Measurements from ENCODE around the gene CLCN5.

Gene CLCN5

DNA sequence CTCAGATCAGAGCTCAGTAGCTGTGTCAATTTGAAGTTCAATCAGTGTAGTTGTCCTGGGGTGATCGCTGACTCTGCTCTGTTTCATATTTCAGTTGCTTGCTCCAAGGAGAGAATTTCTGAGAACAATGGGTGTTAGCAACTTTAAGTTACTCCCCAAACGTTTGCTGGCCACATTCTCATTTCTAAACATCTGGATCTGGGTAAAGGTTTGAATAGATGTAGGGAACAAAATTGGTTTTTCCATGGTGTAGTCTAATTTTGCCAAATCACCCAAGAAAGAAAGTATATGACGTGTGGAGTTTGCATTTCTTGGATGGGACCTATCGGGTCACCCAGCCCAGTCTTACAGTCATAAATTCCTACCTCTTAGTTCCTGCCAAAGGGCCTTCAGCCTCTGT, 174.7 kb downstream of the CLCN5 start:
- DNase-seq = no peak

DNA sequence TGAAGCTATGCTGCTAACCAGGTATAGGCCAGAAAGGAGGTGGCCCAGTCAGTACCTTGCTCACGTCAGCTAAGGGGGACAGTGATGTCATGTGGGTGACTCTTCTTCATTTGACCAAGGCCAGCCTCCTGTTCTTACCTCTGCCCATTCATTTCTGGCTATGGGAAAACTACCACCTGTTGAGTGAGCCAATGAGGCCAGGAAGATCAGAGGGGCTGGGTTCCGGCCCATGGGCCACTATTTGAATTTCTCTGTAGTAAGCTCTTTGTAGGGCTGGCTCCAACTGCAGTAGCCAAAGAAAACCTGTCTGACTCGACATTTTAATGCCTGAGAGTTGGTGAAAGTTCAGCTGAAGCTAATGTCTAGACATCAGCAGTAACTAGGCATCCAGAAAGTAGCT, 175.8 kb downstream of the CLCN5 start:
- no peak for DNase-seq

DNA sequence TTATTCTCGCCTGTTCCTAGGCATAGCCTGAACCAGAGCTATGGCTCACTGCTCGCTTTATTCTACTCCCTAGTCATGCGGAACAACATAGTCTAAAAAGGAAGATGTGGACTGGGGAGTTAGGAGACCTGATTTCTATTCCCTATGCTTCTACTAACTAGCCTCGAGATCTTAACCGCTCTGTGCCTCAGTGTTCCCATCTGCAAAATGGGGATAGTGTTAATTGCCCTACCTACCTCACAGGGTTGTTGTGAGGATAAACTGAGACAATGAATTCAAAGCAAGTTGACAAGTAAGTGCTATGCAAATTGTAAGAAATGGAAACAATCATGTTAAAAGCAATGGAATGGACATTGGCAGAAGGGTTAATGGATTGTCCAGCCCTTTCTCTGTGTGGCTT, 176.4 kb downstream of the CLCN5 start:
- DNase-seq = no peak

DNA sequence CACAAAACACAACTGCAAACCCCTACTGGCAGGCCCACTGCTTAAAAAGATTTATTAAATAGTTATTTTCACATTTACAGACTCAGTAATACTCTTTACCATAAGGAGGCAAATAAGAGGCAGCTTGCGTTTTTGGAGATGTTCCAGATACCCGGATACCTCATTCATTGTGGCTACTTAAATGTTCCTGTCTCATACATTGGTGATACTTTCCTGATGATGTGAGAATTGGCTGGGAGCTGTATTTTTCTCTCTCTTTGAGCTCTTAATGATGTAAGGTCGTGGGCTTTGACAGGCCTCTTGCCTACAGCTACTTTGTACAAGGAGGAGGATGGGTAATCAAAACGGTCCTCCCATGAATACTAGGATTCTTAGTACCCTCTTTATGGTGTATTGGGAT, 176.9 kb downstream of the CLCN5 start:
- DNase-seq = no peak

DNA sequence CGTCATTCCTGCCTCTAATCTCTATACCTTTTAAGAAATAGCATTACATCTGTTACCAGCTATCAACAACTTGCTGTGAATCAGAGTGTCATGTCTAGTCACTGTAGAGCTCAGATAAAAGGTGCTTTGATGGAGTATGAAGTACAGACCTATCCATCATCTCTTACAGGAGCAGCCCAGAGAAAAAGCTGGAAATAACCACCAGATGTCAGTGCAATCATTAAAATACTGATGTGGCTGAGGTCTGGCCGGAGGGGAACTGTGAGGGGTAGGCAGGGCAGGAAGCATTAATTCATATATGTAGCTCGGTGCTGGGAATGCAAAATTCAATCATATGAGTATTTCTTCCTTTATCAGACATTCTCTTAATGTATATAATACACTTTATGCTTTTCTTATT, 177.8 kb downstream of the CLCN5 start:
- no peak for DNase-seq

DNA sequence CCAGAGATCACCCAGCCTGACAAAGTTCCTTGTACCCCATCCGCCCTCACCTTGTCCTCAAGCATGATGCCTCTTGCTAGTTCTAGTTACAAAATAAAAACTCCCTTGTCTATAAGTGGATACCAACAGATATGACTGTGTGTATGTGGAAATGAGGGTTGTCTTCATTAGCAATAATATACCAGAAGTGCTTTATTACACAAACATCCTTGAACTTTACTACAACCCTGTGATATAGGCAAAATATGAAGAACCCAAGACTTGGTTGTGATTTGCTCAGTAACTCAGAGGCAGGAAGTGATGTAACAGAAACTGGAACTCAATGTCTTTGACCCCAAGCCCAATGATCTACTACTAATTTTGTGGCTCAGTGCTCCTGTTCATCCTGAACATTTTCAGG, 180.8 kb downstream of the CLCN5 start:
- no peak for DNase-seq

DNA sequence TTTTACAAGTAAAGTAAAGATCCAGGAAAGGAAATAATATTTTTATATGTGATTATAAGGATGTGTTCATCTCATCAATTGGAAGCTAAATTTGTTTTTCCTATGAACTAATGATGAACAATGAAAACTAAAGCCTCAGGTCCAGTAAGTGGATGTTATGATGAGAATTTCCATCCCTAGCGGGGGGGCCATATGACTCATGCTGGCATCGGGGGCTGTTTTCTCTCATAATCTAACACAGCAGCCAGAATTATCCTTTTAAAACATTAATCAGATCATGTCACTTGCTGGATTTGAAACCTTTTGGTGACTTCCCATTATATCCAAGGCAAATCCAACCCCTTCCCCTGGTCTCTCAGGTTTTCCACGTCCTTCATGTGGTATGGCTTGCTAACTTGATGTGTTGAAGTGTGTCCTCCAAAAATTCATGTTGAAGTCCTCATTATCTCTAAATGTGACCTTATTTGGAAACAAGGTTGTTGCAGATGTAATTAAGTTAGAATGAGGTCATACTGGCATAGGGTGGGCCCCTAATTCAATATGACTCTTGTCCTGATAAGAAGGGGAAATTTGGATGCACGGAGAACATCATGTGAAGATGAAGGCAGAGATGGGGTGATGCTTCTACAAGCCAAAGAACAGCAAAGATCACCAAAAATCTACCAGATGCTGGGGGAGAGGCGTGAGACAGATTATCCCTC, 181.6 kb downstream of the CLCN5 start:
- DNase-seq = no peak

DNA sequence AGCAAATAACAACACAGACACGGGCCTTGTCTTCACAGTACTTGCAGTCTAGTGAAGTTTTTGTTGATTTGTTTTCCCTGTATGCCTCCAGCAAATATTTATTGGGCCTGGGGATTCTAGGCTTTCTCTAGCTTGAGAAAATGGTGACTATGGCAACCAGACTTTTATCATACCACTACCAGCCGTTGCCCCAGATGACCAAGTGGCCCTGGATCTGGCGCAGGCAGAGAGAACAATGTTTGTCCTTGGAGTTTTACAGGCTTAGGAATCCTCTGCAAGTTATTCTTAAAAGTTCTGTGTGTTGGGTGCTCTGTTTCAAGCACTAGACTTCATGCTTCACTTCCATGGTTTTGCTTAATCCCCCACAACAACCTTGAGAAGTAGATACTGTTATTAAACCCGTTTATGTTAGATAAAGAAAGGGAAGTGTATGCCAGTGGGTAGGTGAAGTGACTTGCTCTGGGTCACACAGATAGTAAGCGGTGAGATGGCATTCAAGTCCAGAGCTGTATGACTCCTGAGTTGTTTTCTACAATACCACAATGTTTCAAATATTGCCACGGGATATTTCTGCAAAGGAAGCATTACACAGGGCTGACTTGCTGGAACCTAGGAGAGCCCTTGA, 183.8 kb downstream of the CLCN5 start:
- DNase-seq = no peak

DNA sequence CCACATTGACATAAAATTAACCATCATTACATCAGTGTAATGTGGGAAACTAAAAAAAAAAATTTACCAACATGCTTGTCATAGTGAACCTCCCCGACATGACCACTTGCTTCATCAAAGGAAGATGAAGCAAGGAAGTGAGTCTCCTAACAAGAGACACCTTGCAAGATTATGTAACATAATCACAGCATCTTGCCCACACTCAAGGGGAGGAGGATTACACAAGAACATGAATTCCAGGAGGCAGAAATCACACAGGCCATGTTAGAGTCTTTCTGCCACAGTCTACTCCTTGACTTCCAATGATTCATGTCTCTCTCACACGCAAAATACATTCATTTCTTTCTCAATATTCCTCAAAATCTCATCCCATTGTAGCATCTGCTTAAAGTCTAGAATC, 185.1 kb downstream of the CLCN5 start:
- no peak for DNase-seq

DNA sequence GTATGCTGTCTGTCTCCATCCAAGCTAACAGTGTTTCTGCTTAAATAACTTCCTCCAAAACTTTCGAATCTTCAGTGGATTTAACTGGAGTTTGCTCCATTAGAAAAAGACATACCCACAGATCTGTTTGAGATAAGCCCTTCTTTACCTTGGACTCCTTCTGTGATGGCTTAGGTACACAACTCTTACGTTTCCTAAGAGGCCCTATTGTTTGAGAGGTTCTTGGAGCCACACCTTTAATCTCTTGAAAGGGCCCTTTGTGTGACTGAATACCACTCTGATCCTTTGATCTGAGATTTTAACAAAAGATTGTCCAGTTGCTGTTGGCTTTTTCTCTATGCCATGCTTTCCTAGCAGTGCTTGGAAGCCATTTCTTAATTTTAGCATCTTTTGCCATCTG, 185.9 kb downstream of the CLCN5 start:
- DNase-seq = no peak

DNA sequence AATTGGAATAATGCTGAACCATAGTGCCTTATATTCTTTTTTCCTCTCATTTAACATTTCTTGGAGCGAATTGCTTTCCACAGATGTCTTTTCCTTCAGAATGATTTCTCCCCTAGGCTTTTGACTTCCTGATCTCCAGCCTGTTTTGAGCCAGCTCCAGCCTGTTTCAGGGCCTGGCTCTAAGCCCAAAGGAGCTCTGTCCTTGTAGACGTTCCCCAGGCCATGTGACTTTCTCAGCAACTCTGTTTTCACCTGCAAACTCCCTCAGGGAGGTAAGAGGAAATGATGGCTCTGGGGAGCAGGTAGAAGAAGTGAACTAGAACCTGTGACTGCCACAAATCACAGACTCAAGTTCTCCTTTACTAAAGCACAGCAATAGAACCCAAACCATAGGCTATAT, 189.3 kb downstream of the CLCN5 start:
- DNase-seq = no peak

DNA sequence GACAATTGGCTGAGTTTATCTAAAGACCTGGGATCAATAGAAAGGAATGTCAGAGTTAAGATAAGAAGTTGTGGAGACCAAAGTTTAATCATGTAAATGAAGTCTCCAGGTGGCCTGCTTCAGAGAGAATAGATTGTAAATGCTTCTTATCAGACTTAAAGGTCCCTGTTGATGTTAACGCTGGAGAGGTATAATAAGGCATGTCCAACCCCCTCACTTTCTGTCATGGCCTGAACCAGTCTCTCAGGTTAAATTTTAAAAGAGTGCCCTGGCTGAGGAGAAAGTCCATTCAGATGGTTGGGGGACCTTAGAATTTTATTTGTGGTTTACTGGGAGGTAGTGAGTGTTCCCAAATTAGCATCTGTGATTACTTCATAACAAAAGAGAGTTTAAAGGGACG, 191.7 kb downstream of the CLCN5 start:
- no peak for DNase-seq

DNA sequence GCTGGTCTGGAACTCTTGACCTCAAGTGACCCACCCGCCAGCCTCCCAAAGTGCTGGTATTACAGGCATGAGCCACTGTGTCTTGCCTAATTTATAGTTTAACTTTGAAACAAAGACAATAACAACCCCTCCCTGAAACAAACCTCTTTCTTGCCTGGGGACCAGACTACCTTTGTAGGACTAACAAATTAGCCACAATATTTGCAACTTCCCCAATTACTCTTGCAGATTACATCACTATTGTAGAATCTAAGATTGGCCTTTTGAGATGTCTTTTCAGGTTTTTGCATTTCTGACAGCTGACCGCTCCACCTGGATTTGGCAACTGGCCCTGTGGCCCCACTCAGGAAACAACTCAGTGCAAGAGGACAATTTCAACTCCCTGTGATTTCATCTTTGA, 193.6 kb downstream of the CLCN5 start:
- no peak for DNase-seq

DNA sequence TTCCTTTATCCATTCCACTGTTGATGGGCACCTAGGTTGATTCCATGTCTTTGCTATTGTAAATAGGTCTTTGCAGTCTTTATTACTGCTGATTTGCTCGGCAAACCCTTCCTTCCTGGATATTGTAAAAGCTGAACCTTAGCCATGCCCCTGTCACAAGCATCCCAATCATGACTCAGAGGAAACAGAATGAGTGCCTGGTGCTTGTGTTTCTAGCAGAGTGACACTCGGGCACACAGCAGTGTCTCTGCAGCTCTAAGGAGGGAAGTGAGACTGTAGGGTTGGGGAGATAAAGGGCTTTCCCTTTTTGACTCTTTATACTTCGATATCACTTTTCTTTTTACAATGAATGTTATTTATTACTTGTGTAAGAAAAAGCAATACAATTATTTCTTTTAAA, 195.1 kb downstream of the CLCN5 start:
- no peak for DNase-seq

DNA sequence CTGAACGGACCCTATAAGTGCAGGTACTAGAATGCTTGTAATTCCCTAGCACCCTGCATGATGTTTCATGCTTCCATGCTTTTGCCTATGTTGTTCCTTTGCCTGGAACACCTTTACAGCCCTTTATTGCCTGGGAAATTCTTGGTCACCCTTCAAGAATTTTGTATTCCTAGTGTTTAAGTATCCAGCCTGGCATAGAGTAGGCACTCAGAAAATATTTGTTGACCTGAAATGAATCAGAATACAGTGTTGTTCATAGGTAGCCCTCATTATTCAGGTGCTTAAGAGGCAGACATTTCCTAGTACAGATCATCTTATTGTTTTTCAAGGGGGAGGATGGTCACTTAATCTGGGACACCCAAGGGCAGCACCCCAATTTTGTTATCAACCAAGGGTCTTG, 203.1 kb downstream of the CLCN5 start:
- DNase-seq = no peak

DNA sequence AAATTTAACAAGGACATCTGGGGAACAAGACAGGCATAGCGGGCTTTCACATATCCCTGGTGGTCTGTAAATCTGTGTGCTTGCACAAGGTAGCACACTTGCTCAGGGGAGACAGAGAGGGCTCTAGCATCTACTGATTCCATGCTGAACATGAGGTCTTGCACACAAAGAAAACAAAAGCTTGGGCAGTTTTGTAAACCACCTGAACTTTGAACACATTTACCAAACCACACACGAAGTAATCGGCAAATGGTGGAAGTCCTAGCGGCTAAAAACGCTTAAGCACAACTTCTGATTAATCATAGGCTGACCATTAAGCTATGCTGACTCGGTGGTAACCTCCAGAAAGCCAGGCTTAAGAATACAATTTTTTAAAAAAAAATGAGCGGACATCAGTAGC, 225.6 kb downstream of the CLCN5 start:
- DNase-seq = no peak

All from NCI-H510A (cell line).